Heart right ventricle (tissue), 16 donors: ENCODE results near the gene FAM32A. TPM values are rescaled to one million over a fixed set of nuclear protein-coding genes. Genes with fewer than 3 reads are reported as not detected.
A peak's percentile ranks its signal among the peaks of the same experiment; 100 is the strongest.

ENCODE experiments used
- ATAC-seq, 8 donors: fragments of 200-7000 bp; cut with Tn5 transposase; one replicate each; pipeline ENCODE4 v1.9.1; 2020; ENCODE audit warnings: mild to moderate bottlenecking in 8 of 8, moderate library complexity in 8 of 8, moderate number of reproducible peaks in 1 of 8
- DNase-seq, 2 donors: peaks; one replicate each; pipeline ENCODE4 v3.0.0-alpha.2; 2020
- H3K27ac ChIP-seq, 10 donors: fragments of 200-600 bp; sonication (generic) in 2 of 10; one replicate each; pipeline versions ENCODE4 v1.5.0 to v1.8.0; 2020 to 2022; ENCODE audit warnings: mild to moderate bottlenecking in 3 of 10
- H3K27me3 ChIP-seq, 7 donors: fragments of 200-600 bp; one replicate each; pipeline ENCODE4 v1.8.0; 2021 to 2022; ENCODE audit warnings: mild to moderate bottlenecking in 2 of 7
- H3K36me3 ChIP-seq, 9 donors: fragments of 200-600 bp; sonication (generic) in 1 of 9; one replicate each; pipeline versions ENCODE4 v1.5.0 to v1.8.0; 2020 to 2022; ENCODE audit warnings: mild to moderate bottlenecking in 2 of 9
- H3K4me1 ChIP-seq, 9 donors: fragments of 200-600 bp; sonication (generic) in 1 of 9; one replicate each; pipeline versions ENCODE4 v1.5.0 to v1.8.0; 2020 to 2022; ENCODE audit warnings: mild to moderate bottlenecking in 4 of 9
- H3K4me3 ChIP-seq, 10 donors: fragments of 200-600 bp; sonication (generic) in 2 of 10; one replicate each; pipeline versions ENCODE4 v1.5.0 to v1.8.0; 2020 to 2022; ENCODE audit warnings: mild to moderate bottlenecking in 7 of 10, moderate library complexity in 2 of 10
- H3K9me3 ChIP-seq, 11 donors: fragments of 200-600 bp in 10 of 11; sonication (generic) in 2 of 11; one replicate each; pipeline versions ENCODE4 v1.5.0 to v1.8.0; 2013 to 2022; ENCODE audit warnings: mild to moderate bottlenecking in 2 of 11, control low read depth in 1 of 11, moderate library complexity in 1 of 11
- WGBS, 2 donors: extraction: QIAGEN DNeasy Blood & Tissue Kit; methylation state at CpG; one replicate each; pipeline ENCODE4 v1.1.7; 2013; ENCODE audit warnings: inconsistent platforms in 1 of 2; 5-methylcytosine and 5-hydroxymethylcytosine counted together
- intact Hi-C, 10 donors: fragments of 100-400 bp; cut with DNase I; formaldehyde crosslinking; loops; one replicate each; pipeline versions ENCODE4 v1.11.1 to v1.14.2; 2022
- polyA plus RNA-seq, 2 donors: library from polyadenylated mRNA; stranded (reverse); fragments of 200-250 nt; gene quantifications; one replicate each; pipeline ENCODE4 v1.2.3, GENCODE V29; 2013
- total RNA-seq, 10 donors: library from RNA; stranded (reverse); fragmentation: NEBNext Ultra II Directional in 3 of 10; extraction: Animal tissue kit (Norgen Biotek cat#: 25700) in 3 of 10; gene quantifications; one replicate each; pipeline versions ENCODE4 v1.2.1 to v1.2.4, GENCODE V29; 2021 to 2023
- TF ChIP-seq, protein P1 (sequence below), 9 donors: fragments of 200-600 bp; sonication (generic) in 2 of 9; IDR thresholded peaks; one replicate each; pipeline versions ENCODE4 v1.5.0 to v1.8.0; 2021 to 2022; ENCODE audit warnings: antibody characterized with exemption in 9 of 9, mild to moderate bottlenecking in 5 of 9, moderate library complexity in 1 of 9
- donor health status: Arrhythmogenic right ventricular cardiomyopathy.
- donor health status: ischemic (EF 13 %, LVEDD 7.1; RV severe dilation, severe dysfunction).
- donor health status: healthy with polysubstance abuse.
- donor health status: DM: no; HTN: yes; CAD: no.
- donor health status: DM: no; HTN: no; CAD: no.
- donor health status: ischemic (EF 25% LVEDD 6.9; RV normal size, moderate dysfunction).
- donor health status: ischemic (EF 25% LVEDD 5.7; RV mildly dilated, moderate dysfunction).
- donor health status: healthy.
- donor health status: DM: yes; HTN: yes; CAD: no.
- donor health status: Ischemic cardiomyopathy.
- donor health status: ischemic (EF 35%, LVEDD 5.7; RV mildly dilated, moderate dysfunction).
- donor health status: nonischemic (EF 11% LVEDD 7.7; RV severe dilation, severe dysfunction).
- donor health status: DM: yes; HTN: yes; CAD: no.
- donor health status: PGD.
- donor health status: ischemic (EF 29% LVEDD 5.4; RV normal size, mild dysfunction).
- donor health status: nonischemic (EF 23%, LVEDD 6.1; RV moderate dilation, normal function).

The FAM32A gene
- total and polyA plus RNA-seq, 12 donors, result 27.0 to 75.0 (median 34.3) TPM

DNA sequence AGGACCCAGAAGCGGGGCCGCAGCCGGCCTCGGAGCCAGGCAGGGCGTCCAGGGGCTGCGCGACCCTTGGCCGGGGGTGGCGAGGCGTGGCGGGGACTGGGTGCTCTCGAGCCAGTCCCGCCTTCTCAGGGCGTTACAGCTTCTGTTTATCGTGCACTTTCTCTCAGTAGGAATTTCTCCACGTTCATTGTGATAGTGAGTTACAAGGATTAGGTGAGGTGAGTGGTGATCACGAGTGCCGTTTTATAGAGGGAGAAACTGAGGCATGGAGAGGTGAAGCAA is 13.1 kb downstream of the FAM32A start:
- ATAC-seq, result peak in 3 of 8 donors; percentile 2 to 30 (median 8)
- intact Hi-C loops, result no loop called here
- H3K27ac ChIP-seq, result peak overlapping the region in 9 of 10 donors; percentile 80 to 94 (median 89)
- no peaks in the 10 kb centered on the region for H3K27me3 ChIP-seq
- WGBS, 2 donors, result 0 to 1% methylated on average over 18 of the region's 18 CpGs
- no peaks in the 10 kb centered on the region for H3K9me3 ChIP-seq
- peak overlapping the region; percentile 71 to 100 (median 92) for H3K4me3 ChIP-seq
- TF ChIP-seq, protein P1, sequence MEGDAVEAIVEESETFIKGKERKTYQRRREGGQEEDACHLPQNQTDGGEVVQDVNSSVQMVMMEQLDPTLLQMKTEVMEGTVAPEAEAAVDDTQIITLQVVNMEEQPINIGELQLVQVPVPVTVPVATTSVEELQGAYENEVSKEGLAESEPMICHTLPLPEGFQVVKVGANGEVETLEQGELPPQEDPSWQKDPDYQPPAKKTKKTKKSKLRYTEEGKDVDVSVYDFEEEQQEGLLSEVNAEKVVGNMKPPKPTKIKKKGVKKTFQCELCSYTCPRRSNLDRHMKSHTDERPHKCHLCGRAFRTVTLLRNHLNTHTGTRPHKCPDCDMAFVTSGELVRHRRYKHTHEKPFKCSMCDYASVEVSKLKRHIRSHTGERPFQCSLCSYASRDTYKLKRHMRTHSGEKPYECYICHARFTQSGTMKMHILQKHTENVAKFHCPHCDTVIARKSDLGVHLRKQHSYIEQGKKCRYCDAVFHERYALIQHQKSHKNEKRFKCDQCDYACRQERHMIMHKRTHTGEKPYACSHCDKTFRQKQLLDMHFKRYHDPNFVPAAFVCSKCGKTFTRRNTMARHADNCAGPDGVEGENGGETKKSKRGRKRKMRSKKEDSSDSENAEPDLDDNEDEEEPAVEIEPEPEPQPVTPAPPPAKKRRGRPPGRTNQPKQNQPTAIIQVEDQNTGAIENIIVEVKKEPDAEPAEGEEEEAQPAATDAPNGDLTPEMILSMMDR (IDR thresholded peaks at IDR 0.05), result no peak
- H3K36me3 ChIP-seq, result peaks cover 0 to 35% (median 11%) of the 10 kb centered on the region in 9 donors
- no peak for DNase-seq
- H3K4me1 ChIP-seq, result peaks cover 10 to 38% (median 27%) of the 10 kb centered on the region in 9 donors

DNA sequence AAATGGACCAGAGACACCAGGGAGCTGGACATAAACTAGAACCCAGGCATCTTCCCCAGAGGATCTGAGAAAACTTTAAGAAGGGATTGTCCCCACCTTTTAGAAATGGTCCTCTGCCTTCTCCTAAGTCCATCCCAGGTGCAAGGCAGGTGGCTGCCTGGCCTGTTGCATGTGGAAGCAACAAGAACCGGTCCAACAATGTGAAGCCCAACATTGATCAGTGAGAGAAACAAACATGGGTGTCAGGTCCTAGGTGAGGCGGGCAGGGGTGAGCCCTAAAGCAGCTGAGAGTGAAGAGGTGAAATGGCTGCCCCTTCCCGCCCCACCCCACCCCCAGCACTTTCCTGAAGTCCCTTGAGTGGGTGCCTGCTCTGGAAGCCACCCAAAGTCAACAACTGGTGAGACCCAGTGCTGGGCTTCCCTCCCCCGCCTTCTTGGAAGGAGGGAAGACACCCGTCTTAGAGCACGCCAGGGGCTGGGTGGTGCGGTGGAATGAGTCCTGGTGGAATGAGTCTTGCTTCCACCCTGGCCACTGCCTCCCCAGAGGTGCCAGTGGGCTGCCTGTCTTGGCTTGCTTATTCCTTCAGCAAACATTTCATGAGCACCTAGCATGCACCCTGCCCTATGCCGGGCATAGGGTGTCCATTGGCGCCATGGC is 14.2 kb downstream of the FAM32A start:
- H3K4me3 ChIP-seq, result peak overlapping the region in 5 of 10 donors; percentile 89 to 100 (median 99)
- H3K9me3 ChIP-seq, result no peaks in the 10 kb centered on the region
- H3K27ac ChIP-seq, result peak overlapping the region in 2 of 10 donors; percentile 3 to 31
- TF ChIP-seq, protein P1 (IDR thresholded peaks at IDR 0.05), result no peak
- intact Hi-C loops, result no loop called here
- H3K36me3 ChIP-seq, result peaks cover 0 to 42% (median 16%) of the 10 kb centered on the region in 9 donors
- H3K4me1 ChIP-seq, result peaks cover 10 to 38% (median 28%) of the 10 kb centered on the region in 9 donors
- H3K27me3 ChIP-seq, result no peaks in the 10 kb centered on the region
- ATAC-seq, result no peak
- no peak for DNase-seq
- 86 to 90% methylated on average over 9 of the region's 9 CpGs for WGBS, 2 donors

DNA sequence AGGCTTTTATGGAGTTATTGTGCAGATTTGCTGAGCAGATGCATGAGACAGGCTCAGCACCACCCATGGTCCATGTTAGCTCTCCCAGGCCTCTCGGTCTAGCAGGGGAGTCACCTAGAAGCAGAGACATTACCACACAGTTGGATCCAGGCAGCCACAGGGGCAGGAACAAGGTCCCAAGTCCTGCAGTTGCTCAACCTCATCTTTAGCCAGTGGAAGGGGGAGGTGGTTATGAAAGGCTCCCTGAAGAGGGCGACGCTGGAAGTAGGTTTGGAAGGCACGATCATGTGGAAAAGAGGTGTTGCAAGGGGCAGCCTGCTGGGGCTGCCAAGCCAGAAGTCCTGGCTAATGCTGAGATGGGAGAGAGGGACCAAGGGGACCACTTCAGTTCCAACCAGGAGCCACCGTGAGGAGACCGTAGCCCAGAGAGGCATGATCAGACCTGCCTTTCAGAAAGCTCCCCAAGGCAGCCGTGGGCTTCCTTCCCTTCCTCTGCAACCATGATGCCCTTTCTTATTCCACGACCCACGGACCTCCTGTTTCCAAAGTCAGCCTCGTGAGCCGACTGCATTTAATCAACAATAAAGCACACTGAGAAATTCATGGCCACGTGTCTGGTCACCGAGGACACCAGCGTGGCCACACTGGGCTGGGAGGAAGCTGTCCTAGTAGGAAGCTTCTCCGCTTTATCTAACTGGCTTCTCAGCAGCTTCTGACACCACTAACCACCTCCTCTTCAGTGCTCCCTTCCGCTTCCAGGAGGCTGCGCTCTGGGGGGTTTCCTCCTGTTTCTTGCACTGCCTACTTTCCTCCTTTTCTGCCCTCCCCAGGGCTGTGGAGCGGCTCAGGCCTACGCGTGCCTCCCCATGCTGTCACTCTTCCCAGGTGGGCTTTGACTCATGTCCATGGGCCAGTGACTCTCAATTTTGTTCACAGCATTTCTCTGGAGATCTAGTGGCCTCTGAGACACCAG is 15.1 kb downstream of the FAM32A start:
- no peaks in the 10 kb centered on the region for H3K9me3 ChIP-seq
- intact Hi-C loops, result no loop called here
- H3K4me3 ChIP-seq, result no peak overlapping the region
- H3K4me1 ChIP-seq, result peaks cover 12 to 39% (median 34%) of the 10 kb centered on the region in 9 donors
- no peak overlapping the region for H3K27ac ChIP-seq
- peak in 1 of 8 donors; percentile 25 for ATAC-seq
- WGBS, 2 donors, result 82 to 83% methylated on average over 20 of the region's 20 CpGs
- H3K27me3 ChIP-seq, result no peaks in the 10 kb centered on the region
- no peak for DNase-seq
- peaks cover 0 to 50% (median 16%) of the 10 kb centered on the region in 9 donors for H3K36me3 ChIP-seq
- TF ChIP-seq, protein P1 (IDR thresholded peaks at IDR 0.05), result no peak

DNA sequence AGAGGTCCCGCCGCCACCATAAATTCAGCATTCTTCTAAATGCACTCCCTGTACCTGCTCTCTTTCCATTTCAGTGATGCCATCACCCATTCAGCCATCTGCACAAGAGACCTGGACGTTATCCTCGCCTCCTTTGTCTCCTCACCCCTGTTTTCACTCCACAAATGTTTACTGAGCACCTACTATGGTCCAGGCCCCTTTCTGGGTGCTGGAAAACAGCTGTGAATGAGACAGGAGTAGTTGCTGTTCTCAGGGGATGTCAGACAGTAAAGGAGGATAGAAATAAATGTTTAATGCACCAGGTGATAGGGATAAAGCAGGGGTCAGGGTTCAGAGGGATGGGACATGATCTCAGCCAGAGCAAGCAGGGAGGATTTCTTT is 15.8 kb downstream of the FAM32A start:
- Histone ChIP-seq H3K27me3 (no peaks in the 10 kb centered on the region), H3K27ac (no peak overlapping the region), H3K4me1 (peaks cover 17 to 46% (median 41%) of the 10 kb centered on the region in 9 donors), H3K9me3 (no peaks in the 10 kb centered on the region), H3K36me3 (peaks cover 0 to 56% (median 16%) of the 10 kb centered on the region in 9 donors), H3K4me3 (no peak overlapping the region)
- 88 to 93% methylated on average over 4 of the region's 4 CpGs for WGBS, 2 donors
- DNase-seq (no peak), ATAC-seq (no peak)
- TF ChIP-seq, protein P1 (IDR thresholded peaks at IDR 0.05), result no peak
- intact Hi-C loops, result no loop called here
